WI38 (cell line): ENCODE results near the gene DISP2.

Experiments used
- H3K4me3 ChIP-seq: 2 replicates; pipeline ENCODE4 v1.5.1; 2011; ENCODE audit warnings: low read depth, mild to moderate bottlenecking, control low read depth, low read length
- CTCF ChIP-seq: IDR thresholded peaks from 2 replicates; pipeline ENCODE4 v1.5.1; 2012; ENCODE audit warnings: low read depth, mild to moderate bottlenecking, control low read depth, low read length

Gene DISP2

GRCh38 chr15:40424483-40425115 is 66.6 kb downstream of the DISP2 start:
- no peak for TF ChIP-seq CTCF
- H3K4me3 ChIP-seq: no peak overlapping the region

DNA sequence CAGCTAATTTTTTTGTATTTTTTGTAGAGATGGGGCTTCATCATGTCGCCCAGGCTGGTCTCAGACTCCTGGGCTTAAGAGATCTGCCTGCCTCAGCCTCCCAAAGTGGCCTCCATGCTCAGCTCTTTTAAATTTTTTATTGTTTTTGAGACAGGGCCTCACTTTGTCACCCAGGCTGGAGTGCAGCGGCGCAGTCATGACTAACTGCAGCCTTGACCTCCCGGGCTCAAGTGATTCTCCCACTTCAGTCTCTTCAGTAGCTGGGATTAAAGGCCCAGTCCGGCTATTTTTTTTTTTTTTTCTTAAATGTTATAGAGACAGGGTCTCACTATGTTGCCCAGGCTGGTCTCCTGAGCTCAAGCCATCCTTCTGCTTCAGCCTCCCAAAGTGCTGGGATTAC is 67.7 kb downstream of the DISP2 start:
- no peak overlapping the region for H3K4me3 ChIP-seq
- TF ChIP-seq CTCF: no peak

DNA sequence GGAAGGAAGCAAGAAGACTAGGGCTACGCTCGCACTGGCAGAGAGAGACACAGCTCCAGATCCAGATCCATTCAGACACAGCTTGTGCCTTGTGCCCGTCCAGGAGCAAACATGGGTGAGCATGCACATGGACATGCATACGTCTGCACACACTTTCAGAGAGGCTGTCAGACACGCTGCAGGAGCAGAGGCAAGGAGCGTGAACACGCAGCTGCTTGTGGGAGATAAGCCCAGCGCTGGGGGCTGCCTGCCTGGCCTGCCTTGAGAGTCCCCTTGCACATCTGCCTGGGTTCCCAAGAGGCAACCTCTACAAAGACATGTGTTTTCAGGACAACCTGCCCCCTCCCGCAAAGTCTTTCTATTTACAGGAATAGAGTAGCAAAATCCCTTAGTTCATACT is 69.2 kb downstream of the DISP2 start:
- H3K4me3 ChIP-seq: no peak overlapping the region
- TF ChIP-seq CTCF: no peak

DNA sequence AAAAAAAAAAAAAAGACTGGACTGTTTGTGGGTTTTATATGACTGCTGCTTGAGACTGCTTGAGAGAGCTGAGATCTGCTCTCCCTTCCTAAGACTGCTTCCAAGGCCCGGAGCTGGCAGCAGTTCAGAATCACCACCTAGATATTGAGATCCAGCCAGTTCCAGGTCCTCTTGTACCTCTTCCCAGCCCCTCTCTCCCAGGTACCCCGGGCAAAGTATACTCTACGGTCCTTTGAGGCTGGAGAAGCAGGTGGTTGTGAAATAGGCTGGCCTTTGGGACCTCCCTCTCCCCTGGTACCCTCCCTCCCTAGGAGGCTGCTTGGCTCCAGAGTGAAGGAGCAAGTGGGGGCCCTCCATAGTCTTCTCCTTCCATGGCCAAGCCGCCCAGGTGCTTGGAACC is 70.2 kb downstream of the DISP2 start:
- H3K4me3 ChIP-seq: no peak overlapping the region
- TF ChIP-seq CTCF: no peak
